ENCODE results near the gene NGDN.
"Not testable (repeated sequence)": the region's sequence is repeated elsewhere in the genome, so short reads cannot be mapped to it uniquely, and the experiment has no call there.

The NGDN gene

GRCh38 chr14:23469127-23469905, at the start of gene NGDN:
Gene NGDN, plus strand, starts transcription at chr14:23469703. Its CDS starts 13 bp downstream, at chr14:23469716.
- H3K27me3 Mint-ChIP-seq (ENCODE audit: low read depth, poor library complexity) = peaks cover 15% of the 10 kb centered on the region

DNA sequence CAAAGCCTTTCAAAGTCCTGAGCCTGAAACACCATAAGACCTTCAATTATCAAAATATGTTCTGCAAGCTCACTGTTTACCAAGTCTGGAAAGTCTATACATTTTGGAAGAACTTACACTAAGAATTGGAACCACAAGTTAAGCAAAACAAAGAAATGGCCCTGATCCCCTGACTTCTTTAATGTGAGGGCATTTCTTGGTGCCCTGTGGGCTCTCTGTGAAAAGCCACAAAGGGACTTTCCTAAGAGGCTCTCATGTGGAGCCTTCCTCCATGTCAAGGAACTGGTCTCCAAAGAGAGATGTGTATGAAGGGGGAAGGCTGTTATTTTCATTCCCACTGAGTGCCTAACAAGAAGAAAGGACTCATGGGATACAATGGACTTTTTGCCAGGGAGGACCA, 47.9 kb upstream of the NGDN start:
- no peaks in the 10 kb centered on the region for H3K9me3 Mint-ChIP-seq
- no peak for TF ChIP-seq CTCF (IDR thresholded peaks at IDR 0.05)
- no peak overlapping the region for H3K4me3 Mint-ChIP-seq
- no peak overlapping the region for H3K27ac Mint-ChIP-seq
- no peaks in the 10 kb centered on the region for H3K36me3 Mint-ChIP-seq (ENCODE audit: low read depth)
- H3K27me3 Mint-ChIP-seq (ENCODE audit: low read depth, poor library complexity) = peaks cover 36% of the 10 kb centered on the region
- no peak for DNase-seq
- peaks cover under 1% of the 10 kb centered on the region for H3K4me1 Mint-ChIP-seq

More at GRCh38 chr14:23469127-23469905, at the start of gene NGDN:
- TF ChIP-seq CTCF (IDR thresholded peaks at IDR 0.05) = peak; percentile 86
- H3K9me3 Mint-ChIP-seq = no peaks in the 10 kb centered on the region
- H3K36me3 Mint-ChIP-seq (ENCODE audit: low read depth) = peaks cover 18% of the 10 kb centered on the region
- no peaks in the 10 kb centered on the region for H3K4me1 Mint-ChIP-seq
- no peak within 1 kb of the TSS for H3K27ac Mint-ChIP-seq
- DNase-seq = peak; percentile 93
- no peak within 1 kb of the TSS for H3K4me3 Mint-ChIP-seq

- H3K9me3 Mint-ChIP-seq = no peaks in the 10 kb centered on the region
- H3K27ac Mint-ChIP-seq = no peak overlapping the region
- H3K36me3 Mint-ChIP-seq (ENCODE audit: low read depth) = no peaks in the 10 kb centered on the region
- no peak overlapping the region for H3K4me3 Mint-ChIP-seq
- no peak for TF ChIP-seq CTCF (IDR thresholded peaks at IDR 0.05)
- H3K27me3 Mint-ChIP-seq (ENCODE audit: low read depth, poor library complexity) = peaks cover 48% of the 10 kb centered on the region
- DNase-seq = no peak
- H3K4me1 Mint-ChIP-seq = no peaks in the 10 kb centered on the region
Measured at GRCh38 chr14:23423657-23424056, 45.8 kb upstream of the NGDN start.

DNA sequence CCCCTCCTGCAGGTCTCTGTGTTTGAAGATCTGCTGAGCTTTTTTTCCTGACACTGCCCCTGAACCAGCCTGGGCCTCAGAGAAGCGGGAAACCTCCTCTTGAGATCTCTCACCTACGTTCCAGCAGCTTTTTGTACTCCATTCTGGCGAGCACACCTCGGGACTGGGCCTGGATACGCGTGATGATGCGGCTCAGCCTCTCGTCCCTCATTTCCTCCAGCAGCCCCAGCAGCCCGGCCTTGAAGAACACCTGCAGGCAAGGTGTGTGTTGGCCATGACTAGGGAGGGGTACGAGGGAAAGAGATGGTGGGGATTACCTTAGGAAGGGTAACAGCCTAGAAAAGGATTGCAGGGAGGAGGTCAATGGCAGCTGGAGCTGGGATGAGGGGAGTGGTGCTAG, 44.3 kb upstream of the NGDN start:
- H3K9me3 Mint-ChIP-seq = no peaks in the 10 kb centered on the region
- no peak overlapping the region for H3K4me3 Mint-ChIP-seq
- no peaks in the 10 kb centered on the region for H3K36me3 Mint-ChIP-seq (ENCODE audit: low read depth)
- no peak overlapping the region for H3K27ac Mint-ChIP-seq
- peaks cover 52% of the 10 kb centered on the region for H3K27me3 Mint-ChIP-seq (ENCODE audit: low read depth, poor library complexity)
- no peaks in the 10 kb centered on the region for H3K4me1 Mint-ChIP-seq
- no peak for DNase-seq
- no peak for TF ChIP-seq CTCF (IDR thresholded peaks at IDR 0.05)

DNA sequence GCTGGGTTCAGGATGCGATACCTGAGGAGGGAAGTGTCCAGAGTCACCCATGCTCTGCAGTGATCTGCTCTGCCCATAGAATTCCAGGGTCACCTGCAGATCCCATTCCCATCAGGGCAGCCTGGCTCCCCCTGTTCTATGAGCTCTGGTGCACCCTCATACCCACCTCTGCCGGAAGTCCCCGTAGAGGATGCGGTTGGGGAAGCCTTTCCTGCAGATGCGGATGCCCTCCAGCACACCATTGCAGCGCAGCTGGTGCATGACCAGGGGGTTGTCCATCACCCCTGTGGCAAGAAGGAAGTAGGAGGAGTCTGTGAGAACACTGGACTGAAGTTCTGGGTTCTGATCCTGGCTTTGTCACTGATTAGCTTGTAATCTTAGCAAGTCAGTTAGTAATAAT, 43.7 kb upstream of the NGDN start:
- not testable (repeated sequence) for H3K27ac Mint-ChIP-seq

DNA sequence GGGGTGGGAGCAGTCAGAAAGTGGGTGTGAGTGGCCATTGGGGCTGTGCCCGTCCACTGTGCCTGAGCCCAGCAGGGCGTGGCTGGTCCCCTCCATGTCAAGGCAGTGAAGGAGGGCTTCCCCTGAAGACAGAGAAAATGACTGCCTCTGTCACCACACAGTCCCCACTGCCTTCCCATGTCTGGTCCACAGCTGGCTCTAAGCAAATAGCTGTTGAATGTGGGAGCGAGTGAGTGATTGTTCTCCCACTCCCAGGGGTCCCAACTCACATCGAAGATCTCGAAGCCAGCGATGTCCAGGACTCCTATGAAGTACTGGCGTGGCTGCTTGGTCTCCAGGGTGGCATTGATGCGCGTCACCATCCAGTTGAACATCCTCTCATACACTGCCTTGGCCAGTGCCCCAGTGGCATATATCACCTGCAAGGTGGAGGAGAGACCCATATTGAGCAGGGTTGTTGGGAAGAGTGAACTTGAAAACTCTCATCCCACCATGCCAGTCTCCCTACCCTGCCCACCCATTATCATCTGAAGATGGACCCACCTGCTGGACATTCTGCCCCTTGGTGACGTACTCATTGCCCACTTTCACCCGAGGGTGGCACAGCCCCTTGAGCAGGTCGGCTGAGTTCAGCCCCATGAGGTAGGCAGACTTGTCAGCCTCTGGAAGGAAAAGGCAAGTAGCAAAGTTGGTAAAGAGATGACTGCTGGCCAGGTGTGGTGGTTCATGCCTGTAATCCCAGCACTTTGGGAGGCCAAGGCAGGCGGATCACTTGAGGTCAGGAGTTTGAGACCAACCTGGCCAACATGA, 40.6 kb upstream of the NGDN start:
- H3K9me3 Mint-ChIP-seq = no peaks in the 10 kb centered on the region
- no peak overlapping the region for H3K4me3 Mint-ChIP-seq
- no peak for TF ChIP-seq CTCF (IDR thresholded peaks at IDR 0.05)
- H3K27me3 Mint-ChIP-seq (ENCODE audit: low read depth, poor library complexity) = peaks cover 65% of the 10 kb centered on the region
- H3K4me1 Mint-ChIP-seq = peaks cover 6% of the 10 kb centered on the region
- DNase-seq = no peak
- H3K27ac Mint-ChIP-seq = no peak overlapping the region
- H3K36me3 Mint-ChIP-seq (ENCODE audit: low read depth) = no peaks in the 10 kb centered on the region

More for the DNA sequence above, 43.7 kb upstream of the NGDN start:
- DNase-seq; H3K9me3 Mint-ChIP-seq; H3K4me3 Mint-ChIP-seq; H3K4me1 Mint-ChIP-seq; H3K36me3 Mint-ChIP-seq (ENCODE audit: low read depth): not testable (repeated sequence)
- H3K27me3 Mint-ChIP-seq (ENCODE audit: low read depth, poor library complexity) = peaks cover 56% of the 10 kb centered on the region

Data from nephron progenitor cell (in vitro differentiated cells).